Right kidney (tissue), 9 donors: ENCODE results near the gene MFF.

Experiments used
- DNase-seq: peaks from one replicate; pipeline ENCODE4 v3.0.0-alpha.2; 2016
- long read RNA-seq, 8 donors: transcript quantifications; one replicate each; lab custom pipeline, GENCODE V29; 2026

MFF gene, protein sequence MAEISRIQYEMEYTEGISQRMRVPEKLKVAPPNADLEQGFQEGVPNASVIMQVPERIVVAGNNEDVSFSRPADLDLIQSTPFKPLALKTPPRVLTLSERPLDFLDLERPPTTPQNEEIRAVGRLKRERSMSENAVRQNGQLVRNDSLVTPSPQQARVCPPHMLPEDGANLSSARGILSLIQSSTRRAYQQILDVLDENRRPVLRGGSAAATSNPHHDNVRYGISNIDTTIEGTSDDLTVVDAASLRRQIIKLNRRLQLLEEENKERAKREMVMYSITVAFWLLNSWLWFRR
- long read RNA-seq, donor 1, transcript MFF-205 (7 exons, 1,085 nt) = minor isoform, 8 of 54 reads
- long read RNA-seq, donor 1, transcript MFF-222 (4 exons, 1,653 nt) = minor isoform, 5 of 54 reads
- long read RNA-seq, donor 1, transcript MFF-201 (9 exons, 2,004 nt) = major isoform, 14 of 54 reads
- long read RNA-seq, donor 1, partial matches to known transcripts = 11 of 54 reads
- long read RNA-seq, donor 1, other reads (novel, unspliced or antisense) = 0 of 54 reads
- long read RNA-seq, donor 2, transcript MFF-205 (7 exons, 1,085 nt) = minor isoform, 7 of 45 reads
- long read RNA-seq, donor 2, transcript MFF-201 (9 exons, 2,004 nt) = major isoform, 9 of 45 reads
- long read RNA-seq, donor 2, partial matches to known transcripts = 10 of 45 reads
- long read RNA-seq, donor 2, other reads (novel, unspliced or antisense) = 0 of 45 reads
- long read RNA-seq, donor 3, transcript MFF-201 (9 exons, 2,004 nt) = major isoform, 8 of 29 reads
- long read RNA-seq, donor 3, transcript MFF-205 (7 exons, 1,085 nt) = minor isoform, 6 of 29 reads
- long read RNA-seq, donor 3, partial matches to known transcripts = 7 of 29 reads
- long read RNA-seq, donor 3, other reads (novel, unspliced or antisense) = 0 of 29 reads
- long read RNA-seq, donor 4, transcript MFF-201 (9 exons, 2,004 nt) = major isoform, 10 of 40 reads
- long read RNA-seq, donor 4, transcript MFF-205 (7 exons, 1,085 nt) = minor isoform, 5 of 40 reads
- long read RNA-seq, donor 4, transcript MFF-220 (2 exons, 660 nt) = minor isoform, 7 of 40 reads
- long read RNA-seq, donor 4, partial matches to known transcripts = 0 of 40 reads
- long read RNA-seq, donor 4, other reads (novel, unspliced or antisense) = 5 of 40 reads
- long read RNA-seq, donor 5, transcript MFF-205 (7 exons, 1,085 nt) = minor isoform, 12 of 39 reads
- long read RNA-seq, donor 5, transcript MFF-201 (9 exons, 2,004 nt) = major isoform, 13 of 39 reads
- long read RNA-seq, donor 5, partial matches to known transcripts = 0 of 39 reads
- long read RNA-seq, donor 5, other reads (novel, unspliced or antisense) = 5 of 39 reads
- long read RNA-seq, donor 6, transcript MFF-220 (2 exons, 660 nt) = minor isoform, 5 of 43 reads
- long read RNA-seq, donor 6, transcript MFF-201 (9 exons, 2,004 nt) = major isoform, 15 of 43 reads
- long read RNA-seq, donor 6, transcript MFF-222 (4 exons, 1,653 nt) = minor isoform, 6 of 43 reads
- long read RNA-seq, donor 6, transcript MFF-205 (7 exons, 1,085 nt) = minor isoform, 6 of 43 reads
- long read RNA-seq, donor 6, partial matches to known transcripts = 0 of 43 reads
- long read RNA-seq, donor 6, other reads (novel, unspliced or antisense) = 0 of 43 reads
- long read RNA-seq, donor 7, transcript MFF-201 (9 exons, 2,004 nt) = major isoform, 20 of 97 reads
- long read RNA-seq, donor 7, transcript MFF-205 (7 exons, 1,085 nt) = minor isoform, 13 of 97 reads
- long read RNA-seq, donor 7, transcript MFF-207 (6 exons, 1,548 nt) = minor isoform, 5 of 97 reads
- long read RNA-seq, donor 7, partial matches to known transcripts = 42 of 97 reads
- long read RNA-seq, donor 7, other reads (novel, unspliced or antisense) = 0 of 97 reads
- long read RNA-seq, donor 8, transcript MFF-201 (9 exons, 2,004 nt) = minor isoform, 6 of 30 reads
- long read RNA-seq, donor 8, transcript MFF-205 (7 exons, 1,085 nt) = major isoform, 10 of 30 reads
- long read RNA-seq, donor 8, partial matches to known transcripts = 0 of 30 reads
- long read RNA-seq, donor 8, other reads (novel, unspliced or antisense) = 0 of 30 reads

DNA sequence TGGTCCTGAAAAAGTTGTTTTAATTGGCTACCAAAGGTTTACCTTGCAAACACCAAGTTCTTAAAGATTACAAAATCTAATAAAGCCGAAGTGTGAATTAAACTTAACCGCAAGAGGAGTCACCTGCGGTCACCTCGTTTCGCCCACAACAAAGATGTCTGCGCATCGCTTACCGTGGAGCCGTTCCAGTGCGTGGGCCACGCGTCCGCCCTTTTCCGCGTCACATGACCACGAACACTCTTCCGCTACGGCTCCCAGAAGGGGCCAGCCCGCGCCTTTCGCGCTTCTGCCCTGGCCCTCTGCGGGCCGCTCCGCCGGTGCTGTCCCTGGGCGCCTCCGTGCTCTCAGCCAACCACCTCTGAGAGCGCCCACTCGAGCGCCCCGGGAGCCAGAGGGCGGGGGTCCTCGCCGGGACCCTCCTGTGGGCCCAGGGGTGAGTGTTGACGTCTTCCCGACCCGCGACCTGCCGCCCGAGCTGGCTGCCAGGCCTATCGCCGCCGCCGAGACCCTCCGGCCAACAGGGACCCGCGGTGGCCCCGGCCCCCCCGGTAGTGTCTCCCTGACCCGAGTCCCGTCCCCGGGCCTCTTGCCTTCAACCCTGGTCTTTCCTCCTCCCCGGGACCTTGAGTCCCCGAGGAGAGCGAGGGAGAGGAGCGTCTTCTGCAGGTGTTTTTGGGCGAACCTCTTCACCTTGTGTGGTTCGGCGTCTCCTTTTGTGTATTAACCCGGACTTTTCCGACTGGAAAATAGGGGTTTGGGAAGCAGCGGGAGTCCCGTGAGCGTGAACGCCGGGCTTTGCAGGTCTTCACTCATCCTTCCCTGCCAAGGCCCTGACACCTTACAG lies at the start of gene MFF:
Gene MFF (plus strand): TSS at position 257 of the 844 bp plus-strand sequence. CDS start 5,415 bp downstream, outside the sequence.
- peak; percentile 95 for DNase-seq

DNA sequence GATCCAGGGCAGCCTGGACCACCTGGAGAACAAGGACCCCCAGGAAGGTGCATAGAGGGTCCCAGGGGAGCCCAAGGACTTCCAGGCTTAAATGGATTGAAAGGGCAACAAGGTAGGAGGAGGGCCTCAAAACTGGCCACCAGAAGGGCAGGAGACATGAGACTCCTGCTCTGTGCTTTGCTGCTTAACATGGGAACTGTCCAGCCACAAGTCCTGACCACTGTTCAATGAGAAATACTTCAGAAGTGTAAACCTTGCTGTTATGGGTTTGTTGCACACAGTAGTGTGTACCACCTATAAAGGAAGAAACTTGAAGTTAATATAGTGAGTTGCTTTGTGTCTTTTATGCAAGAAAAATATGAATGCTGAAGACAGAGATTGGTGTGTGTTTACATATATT lies 44.2 kb upstream of the MFF start:
- no peak for DNase-seq

DNA sequence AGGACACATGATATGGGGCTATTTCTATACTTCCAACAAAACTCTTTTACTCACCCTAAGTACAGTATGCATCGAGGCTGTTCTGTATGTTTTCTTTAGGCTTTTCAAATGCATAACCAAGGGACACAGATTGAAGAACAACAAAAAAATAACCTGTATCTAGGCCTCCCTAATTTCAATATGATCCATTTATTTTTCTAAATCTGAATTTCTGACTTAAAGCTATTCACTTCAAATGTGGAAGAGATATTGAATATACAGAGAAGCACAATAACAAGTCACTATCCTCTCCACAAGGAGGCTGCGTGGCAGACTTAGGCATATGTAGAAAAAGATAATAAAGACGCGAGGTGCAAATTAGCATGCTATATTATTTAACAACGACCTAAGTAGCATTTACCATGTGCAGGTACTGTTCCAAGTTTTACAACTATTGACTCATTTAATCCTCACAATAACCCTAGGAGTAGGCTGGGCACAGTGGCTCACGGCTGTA lies 39.3 kb upstream of the MFF start:
- no peak for DNase-seq

DNA sequence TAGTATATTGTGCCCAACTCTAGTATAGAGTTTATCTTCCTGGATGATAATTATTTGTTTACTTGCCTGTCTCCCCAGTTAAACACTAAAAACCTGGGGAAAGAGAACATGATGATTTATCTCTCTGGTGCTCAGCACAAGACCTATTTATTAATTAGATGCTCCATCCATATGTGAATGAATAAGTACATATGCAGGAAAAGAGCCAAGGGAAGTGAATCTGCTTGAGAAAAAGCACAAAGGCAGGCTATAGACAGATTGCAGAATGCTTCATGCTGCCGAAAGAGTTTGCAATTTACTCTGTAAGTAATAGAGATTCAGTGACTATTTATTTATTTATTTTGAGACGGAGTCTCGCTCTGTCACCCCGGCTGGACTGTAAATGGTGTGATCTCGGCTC lies 37.3 kb upstream of the MFF start:
- no peak for DNase-seq

DNA sequence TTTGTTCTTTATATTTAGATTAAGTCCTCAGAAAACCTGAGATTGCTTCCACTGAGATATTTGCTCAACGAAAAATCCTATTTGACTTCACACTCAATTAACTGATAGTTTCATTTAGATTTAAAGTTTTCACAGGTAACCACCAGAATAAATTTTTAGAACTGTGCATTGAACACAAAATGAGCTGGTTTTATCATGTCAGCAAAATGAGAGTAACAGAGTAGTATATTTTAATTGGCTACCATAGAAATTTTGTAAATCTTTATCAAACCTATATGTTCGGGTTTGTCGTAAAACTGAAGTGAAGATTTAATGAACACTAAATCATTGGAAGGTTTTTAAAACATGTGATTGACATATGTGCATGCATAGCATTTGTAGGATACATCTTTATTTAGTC lies 32.7 kb upstream of the MFF start:
- DNase-seq = no peak

DNA sequence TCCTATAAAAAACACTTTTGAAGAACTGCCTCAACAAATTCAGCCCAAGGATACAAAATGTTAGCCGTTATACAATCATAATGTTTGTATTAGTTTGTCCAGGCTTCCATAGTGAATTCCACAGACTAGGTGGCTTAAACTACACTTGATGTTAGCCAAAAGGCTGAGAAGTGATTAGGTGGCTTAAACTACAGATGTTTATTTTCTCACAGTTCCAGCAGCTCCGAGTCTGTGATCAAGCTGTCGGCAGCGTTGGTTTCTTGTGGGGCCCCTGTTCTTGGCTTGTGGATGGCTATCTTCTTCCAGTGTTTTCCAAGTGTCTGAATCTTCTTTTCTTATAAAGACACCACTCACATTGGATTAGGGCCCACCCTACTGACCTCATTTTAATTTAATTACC lies 31.5 kb upstream of the MFF start:
- DNase-seq = no peak

DNA sequence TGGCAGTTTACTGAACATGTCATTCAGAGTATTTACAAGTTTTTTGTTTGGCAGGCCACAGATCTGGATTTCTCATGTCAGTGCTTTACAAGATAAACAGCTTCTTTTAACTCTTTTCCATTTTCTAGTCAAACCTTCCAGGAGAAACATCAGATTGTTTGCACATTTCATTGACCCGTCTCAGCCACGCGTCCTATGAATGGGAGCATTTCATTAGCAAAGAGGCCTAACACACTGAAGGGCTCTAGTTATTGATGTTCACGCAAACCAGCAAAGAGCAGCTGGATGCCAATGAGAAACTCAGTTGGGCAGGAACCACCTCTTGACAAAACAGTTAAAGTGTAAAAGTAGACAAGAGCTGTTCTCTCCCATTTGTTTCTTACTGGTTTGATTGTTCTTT lies 29.2 kb upstream of the MFF start:
- DNase-seq = no peak

DNA sequence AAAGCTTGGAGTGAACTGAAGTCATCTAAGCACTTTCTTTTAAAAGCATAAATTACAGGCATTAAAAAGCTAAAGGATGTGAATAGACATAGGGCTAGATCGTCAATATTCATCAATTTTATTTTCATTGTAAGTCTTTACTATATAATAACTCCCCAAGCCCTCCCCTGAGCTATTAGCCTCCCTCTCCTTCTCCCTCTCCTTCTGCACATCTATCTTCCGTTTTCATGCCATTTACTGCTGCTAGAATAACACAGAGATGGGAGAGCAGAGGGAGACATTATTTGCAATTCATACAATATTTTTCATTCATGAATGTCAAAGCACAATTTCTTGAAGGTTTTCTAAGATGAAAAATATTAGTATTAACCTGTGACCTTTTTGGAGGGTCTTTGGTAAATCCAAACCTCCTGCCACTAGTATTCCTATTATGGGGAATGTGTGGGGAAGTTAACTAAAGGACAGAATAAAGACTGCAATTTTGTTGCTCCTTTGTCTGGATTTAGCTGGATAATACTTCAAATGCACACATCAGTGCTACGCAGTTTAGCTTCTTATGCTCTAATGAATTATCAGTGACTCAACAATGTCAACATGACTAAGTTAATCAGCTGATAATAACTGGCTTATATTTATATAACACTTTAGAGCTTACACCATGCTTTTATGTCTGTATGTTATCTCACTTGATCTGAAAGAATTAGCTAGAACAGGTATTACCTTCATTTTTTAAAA lies 28.2 kb upstream of the MFF start:
- DNase-seq = no peak

DNA sequence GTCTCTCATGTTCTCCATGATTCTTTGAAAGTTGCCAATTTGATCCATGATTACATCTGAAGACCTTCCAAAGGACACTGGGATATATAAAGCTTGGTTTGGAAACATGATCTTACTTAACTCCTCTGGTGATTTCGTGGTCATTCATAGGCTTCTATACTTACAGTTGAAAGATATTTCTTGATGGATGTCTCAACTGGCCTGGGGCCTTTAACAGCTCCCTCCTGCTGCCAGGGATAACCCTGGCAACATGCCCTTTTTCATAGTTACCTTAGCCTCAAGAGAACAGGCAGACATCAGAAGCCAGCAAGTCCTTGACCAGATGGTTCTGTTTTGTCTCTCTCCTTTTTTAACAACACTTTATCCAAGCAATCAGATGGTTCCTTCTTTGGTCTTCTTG lies 23.5 kb upstream of the MFF start:
- DNase-seq = no peak

DNA sequence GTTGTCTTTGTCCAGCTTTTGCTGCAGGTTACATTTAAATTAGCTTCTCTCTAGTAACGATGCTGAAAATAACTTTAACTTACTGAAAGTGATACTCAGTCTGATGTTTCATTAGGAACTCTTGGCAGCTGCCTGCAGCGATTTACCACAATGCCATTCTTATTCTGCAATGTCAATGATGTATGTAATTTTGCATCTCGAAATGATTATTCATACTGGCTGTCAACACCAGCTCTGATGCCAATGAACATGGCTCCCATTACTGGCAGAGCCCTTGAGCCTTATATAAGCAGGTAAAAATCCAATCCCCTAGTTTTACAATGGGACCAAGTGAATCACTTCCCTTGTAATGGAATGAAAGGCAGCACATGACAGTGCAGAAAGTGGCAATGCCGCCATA lies 16.3 kb upstream of the MFF start:
- DNase-seq = no peak

DNA sequence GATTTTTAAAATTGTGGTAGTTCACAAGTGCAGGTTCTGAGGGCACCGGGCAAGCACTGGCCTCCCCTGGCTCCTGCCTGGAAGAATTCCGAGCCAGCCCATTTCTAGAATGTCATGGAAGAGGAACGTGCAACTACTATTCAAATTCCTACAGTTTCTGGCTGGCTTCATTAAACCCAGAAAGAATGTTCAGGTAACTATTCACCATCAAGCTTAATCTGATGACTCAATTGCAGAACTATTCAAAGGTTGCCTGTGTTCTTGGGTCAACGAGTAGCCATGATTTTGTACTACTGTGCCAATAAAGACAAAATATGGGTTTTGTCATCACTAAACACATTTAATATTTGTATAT lies 14.3 kb upstream of the MFF start:
- no peak for DNase-seq

DNA sequence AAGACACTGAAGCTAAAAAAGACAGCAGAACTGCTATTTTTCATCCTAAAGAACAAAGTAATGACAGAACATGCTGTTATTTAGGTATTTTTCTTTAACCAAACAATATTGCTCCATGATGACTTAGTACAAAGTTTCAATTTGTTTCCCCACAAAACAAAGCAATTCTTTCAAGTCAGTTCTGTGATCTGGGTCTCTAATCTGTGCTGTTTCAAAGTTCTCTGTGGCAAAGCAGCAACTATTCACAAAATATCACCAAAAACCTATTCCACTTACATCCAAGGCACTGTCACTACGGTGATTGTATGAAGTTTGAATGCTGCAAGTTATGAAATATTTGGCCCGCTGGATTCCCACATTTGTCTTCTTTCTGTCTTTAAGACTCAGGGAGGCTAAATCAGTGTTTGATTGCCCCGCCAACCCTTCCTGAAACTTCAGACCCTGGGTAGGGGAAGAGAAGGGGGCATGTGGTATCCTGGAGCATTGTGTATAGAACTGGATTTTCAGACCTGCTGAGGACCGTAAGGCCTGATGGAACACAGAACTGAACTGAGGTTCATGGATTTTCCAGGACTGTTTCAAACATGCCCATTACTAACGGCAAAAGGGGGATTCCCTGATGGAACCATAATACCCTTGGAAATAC lies 13.1 kb upstream of the MFF start:
- DNase-seq = no peak

DNA sequence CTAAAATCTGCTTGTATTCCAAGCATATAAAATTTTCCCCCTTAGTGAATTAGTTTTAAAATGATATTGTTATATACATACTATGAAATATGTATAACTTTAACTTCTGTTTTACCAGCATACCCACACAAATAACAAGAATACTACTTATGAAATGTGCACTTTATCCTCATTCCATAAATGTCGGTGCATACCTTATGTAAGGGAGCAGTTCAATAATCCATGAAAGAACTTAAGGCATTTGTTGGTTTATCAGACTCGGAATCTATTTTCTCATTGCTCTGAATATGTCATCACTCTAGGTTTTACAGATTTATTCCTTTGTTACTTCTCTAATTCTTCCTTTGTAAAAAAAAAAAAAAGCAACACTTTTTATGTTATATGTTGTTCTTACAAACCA lies 12.5 kb upstream of the MFF start:
- no peak for DNase-seq

DNA sequence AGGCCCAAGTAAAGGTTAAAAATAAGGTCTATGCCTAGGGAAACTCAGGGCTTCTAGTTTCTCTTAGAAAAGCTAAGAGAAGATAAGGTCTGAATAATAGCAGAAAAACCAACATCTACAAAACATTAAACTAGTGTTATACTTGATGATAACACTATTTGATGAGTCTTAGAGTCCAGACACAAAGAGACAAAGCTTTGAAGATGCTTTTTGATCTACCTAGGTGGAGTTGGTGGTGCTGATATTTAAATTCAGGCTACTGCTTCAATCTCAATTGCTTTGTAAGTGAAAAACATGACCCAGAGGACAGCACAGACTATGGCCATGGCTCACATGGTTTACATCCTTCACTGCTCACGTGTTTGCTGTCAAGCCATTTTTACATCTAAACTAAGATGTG lies 11.7 kb upstream of the MFF start:
- DNase-seq = no peak

DNA sequence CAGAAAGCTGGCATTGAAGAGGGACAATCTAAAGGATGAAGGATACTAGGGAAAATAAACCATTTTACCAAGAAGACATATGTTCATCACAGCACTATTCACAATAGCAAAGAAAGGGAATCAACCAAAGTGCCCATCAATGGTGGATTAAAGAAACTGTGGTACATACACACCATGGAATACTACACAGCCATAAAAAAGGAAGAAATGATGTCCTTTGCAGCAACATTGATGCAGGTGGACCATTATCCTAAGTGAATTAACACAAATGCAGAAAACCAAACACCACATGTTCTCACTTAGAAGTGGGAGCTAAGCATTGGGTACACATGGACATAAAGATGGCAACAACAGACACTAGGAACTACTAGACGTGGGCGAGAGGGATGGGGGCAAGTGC lies 7.2 kb upstream of the MFF start:
- DNase-seq = no peak

DNA sequence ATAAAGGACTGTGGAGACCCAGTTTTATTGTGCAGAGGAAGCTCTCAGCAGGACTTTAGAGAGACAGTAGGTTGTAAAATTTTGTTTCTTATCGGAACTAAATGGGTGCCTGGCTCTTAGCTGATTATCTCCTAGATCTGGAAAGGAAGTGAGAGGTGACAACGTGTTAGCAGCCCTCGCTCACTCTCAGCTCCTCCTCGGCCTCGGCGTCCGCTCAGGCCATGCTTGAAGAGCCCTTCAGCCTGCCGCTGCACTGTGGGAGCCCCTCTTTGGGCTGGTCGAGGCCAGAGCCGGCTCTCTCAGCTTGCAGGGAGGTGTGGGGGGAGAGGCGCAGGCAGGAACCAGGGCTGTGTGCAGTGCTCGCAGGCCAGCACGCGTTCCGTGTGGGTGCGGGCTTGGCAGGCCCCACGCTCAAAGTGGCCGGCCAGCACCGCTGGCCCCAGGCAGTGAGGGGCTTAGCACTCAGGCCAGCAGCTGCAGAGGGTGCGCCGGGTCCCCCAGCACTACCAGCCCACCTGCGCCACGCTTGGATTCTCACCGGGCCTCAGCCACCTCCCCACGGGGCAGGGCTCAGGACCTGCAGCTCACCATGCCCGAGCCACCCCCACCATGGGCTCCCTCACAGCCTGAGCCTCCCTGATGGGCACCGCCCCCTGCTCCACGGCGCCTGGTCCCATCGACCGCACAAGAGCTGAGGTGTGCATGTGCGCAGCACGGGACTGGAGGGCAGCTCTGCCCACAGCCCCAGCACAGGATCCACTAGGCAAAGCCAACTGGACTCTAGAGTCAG lies 4.6 kb upstream of the MFF start:
- no peak for DNase-seq

DNA sequence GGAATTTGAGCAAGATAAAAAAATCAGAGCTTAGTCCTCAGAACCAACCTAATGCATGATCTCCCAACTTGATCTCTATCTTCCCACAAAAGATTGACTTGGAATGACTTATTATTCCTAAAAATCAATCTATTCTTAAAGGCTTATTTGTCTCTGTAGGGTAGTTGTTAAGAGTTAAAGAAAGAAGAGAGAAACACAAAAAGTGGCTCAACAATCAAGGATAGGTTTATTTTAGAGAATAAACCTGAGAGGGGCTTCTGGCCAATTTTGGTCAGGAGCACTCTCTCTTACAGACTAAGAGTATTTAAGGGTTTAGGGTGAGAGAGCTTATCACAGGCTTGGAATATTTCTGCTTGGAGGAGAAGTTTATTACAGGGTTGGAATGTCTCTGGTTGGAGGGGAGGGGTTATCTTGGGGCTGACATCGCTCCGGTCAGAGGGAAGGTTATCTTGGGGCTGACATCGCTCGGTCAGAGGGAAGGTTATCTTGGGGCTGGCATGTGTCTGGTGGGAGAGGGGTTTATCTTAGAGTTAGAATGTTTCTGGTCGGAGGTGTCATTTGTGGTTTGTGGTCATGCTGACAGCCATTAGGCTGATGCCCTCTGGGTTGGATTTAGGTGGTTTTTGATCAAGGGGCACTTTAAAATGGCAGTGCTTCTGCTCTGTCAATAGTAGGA lies 2.4 kb upstream of the MFF start:
- DNase-seq = no peak
